Measurements from ENCODE around the gene BAMBI.

The BAMBI gene

DNA sequence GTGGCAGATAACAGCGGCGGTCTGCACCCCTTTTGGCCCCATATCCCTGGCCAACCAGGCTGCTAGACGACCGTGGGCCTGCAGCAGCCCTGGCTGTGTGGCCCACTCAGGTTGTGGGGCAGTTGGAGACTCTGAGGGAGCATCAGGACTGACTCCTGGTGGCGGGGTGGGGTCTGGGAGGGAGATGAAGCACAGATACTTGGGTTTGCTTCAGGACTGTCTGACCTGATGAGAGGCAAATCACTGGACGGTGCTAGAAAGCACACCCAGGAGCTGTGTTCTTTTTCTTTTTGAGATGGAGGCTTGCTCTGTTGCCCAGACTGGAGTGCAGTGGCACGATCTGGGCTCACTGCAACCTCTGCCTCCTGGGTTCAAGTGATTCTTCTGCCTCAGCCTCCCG, 28.2 kb downstream of the BAMBI start:
- no peak for DNase-seq (ENCODE audit: low spot score)

DNA sequence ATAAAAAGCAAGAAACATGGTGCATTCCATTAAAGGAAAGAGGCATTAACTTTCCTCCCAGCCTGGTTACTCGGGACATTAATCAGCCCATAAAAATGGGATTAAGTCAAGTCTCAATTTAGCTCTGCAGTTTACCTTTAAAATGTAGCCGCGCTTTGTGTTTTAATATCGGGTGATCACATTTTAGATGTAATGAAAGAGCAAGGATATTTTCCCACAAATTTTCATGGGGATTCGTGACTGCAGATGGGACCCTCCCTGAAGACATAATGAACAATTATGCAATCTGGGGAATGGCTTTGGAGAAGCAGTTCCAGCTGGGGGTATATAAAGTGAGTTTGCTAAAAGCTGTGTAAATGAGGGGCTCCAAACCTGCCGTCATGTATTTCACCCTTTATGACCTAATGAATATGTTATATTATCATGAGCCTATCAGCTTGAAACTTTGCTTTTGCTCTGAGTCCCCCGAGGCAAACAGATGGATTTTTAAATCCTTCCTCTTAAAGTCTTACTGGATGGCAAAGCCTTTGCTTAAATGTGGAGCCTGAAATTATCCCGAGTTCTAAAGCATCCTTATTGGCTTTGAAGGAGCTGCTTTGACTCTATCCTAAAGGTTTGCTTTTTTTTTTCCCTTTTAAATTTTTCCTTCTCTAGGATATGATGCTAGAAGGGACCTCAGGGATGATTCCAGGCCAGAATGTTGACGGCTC, 31.8 kb downstream of the BAMBI start:
- no peak for DNase-seq (ENCODE audit: low spot score)

DNA sequence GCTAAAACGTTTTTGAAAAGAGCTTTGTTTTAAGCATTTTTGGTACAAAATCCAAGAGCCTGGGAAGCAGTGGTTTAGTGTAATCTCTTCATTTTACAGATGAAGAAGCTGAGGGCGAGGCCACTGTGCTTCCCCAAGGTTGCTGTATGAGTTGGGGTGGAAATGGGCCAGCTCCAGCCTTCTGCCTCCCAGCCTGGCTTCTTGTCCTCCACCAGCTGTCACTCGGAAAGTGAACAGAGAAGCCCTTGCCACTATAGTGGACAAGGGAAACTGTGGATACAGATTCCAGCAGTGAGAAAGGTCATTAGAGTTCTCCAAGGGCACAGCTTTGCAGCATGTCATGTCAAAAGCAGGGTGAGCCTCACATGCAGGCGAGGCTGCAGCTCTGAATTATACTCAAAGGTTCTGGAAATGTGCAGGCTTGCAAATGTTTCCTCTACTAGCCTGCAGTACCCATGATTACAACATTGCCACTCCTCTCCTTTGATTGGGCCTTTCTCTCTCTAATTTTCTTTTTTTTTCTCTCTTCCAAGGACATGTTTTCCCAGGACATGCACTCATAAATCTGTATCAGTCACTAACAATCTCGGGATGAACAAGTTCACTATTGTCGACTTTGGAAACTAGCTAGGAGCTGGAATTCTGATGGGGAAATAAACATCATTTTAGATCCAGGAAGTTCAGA, 33.0 kb downstream of the BAMBI start:
- DNase-seq (ENCODE audit: low spot score) = no peak

DNA sequence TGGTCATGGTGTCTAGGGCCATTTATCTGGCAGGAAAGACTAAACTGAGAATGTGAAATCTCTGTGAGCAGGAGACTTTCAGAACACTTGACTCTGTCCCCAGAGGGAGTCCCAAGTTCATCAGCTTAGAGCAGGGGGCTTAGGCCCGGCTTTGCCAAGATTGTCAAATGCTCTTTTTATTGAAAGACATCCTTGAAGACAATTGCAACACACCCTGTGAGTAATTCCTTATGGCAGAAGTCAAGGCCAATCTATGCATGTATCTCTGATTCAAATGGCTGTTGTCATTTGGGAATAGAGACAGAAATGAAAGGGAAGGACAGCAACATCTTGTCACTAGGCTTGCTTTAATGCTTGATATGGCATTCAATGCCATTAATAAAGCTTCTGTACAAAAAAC, 33.7 kb downstream of the BAMBI start:
- no peak for DNase-seq (ENCODE audit: low spot score)

DNA sequence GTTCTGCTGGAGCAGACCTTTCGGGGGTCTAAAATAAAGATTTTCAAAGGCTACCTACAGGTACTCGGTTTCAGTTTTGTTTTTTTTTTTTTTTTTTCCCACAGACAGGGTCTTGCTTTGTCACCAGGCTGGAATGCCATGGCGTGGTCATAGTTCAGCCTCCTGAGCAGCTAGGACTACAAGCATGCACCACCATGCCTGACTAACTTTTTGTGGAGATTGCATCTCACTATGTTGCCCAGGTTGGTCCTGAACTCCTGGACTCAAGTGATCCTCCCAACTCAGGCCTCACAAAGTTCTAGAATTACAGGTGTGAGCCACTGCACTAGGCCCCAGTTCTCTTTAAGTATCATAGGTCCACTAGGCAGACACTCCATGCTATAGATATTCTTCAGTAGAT, 34.5 kb downstream of the BAMBI start:
- no peak for DNase-seq (ENCODE audit: low spot score)

DNA sequence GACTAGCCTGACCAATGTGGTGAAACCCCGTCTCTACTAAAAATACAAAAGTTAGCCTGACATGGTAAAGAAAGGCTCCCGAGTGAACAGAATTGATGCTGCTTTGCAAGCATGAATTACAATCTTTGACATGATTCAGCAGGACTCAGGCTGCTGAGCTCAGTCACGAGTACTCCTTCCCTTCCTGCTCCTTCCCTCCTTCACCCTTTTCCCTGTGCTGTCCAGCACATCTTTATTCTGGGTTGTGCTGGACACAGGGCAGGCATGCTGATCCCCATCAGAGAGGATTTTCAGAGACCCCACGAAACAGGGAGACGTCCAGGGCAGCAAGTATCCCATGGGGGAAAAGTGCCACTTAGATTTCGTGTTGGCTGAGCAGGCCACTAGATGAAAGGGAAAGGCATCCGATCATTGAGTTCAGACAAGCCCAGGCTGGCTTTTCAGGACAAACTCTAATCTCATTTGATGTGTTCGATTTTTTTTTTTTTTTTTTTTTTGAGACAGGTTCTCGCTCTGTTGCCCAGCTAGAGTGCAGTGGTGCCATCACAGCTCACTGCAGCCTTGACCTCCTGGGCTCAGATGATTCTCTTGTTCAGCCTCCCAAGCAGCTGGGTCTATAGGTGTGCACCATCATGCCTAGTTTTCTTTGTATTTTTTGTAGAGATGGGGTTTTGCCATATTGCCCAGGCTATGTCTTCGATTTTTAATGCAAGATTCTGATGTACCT, 36.5 kb downstream of the BAMBI start:
- no peak for DNase-seq (ENCODE audit: low spot score)

DNA sequence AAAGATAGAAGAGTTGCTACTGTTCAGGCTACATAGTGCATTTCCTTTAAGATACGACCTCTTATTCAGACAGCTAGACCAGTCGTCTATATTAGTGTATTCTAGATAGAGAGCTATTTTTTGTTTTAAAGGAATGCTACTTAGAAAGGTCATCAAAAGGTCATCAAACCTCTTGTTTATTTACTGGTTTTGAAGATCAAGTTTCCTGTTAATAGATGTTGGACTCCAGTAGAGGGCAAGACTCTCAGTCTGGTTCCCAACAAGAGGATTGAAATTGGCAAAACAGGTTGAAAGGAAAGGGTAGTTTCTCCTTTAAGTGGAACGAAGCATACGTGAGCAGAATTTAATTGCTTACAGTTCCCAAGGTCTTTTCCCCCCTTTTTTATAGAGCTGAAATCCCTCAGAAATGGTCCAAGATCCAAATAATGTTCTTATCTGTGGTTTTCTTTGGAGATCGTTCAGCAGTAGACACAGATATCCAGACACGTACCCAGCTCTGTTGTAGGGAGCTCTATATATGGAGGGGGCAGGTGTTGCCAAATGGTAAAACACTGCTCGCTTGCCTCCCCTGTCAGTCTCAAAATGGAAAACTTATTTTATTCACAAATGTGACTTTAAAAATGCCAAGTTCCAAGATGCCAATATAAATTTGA, 37.2 kb downstream of the BAMBI start:
- DNase-seq (ENCODE audit: low spot score) = no peak

DNA sequence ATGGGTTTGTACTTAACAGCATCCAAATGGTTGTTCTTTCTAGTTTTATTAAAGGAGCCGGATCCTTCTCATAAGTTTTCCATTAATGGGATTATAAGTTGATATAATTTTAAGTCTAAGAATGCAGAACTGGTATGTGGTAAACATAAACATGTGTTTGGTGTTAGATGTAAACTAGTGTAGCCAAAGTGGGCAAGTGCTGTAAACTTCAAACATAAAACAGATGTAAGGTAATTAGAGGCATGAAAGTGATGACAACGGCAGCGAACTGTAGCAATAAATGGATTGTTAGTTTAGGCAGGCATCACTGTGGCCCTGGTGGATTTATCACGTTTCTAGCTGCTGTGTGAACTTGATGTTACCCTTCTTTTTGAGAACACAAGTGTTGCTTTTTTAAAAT, 37.9 kb downstream of the BAMBI start:
- DNase-seq (ENCODE audit: low spot score) = no peak

DNA sequence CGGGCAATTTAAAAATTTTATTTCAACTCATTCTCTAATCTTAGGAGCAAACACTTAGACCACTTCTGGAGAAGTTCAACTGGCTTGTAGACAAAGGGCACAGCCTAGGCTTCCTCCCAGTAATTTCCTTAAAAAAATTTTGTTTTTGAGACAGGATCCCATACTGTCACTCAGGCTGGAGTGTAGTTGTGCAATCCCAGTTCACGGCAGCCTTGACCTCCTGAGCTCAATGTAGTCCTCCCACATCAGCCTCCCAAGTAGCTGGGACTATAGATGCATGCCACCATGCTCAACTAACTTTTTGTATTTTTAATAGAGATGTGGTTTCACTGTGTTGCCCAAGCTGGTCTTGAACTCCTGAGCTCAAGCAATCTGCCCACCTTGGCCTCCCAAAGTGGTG, 38.4 kb downstream of the BAMBI start:
- DNase-seq (ENCODE audit: low spot score) = no peak

DNA sequence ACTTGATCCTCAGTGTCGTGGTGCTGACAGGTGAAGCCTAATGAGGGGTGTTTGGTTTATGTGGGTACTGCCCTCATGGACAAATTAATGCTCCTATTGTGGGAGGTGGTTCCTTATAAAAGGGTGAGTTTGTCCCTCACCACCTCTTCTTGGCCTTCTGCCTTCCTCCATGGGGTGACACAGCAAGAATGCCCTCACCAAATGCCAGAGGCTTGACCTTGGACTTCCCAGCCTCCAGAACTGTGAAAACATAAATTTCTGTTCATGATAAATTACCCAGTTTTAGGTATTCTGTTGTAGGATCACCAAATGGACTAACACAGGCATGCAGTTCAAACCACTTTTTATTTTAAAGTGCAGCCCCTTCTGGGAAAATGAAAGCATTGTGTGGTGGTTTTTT, 39.4 kb downstream of the BAMBI start:
- no peak for DNase-seq (ENCODE audit: low spot score)

DNA sequence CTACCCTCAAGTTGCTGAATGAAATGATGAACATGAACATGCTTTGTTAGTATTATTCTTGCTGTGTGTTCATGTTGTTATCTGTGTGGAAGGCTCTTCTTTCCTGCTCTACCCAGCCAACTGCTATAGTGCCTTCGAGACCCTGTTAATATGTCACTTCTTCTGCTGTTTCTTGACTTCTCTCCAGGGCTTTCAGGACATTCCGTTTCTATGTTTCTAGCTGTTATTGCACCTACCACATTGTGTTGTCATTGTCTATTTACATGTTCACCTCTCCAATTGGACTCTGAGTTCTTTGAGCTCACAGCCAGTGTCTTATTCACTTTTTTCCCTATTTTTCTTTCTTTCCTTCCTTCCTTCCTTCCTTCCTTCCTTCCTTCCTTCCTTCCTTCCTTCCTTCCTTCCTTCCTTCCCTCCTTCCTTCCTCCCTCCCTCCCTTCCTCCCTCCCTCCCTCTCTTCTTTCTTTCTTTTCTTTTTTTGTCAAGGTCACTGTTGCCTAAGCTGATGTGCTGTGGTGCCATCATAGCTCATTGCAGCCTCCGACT, 40.4 kb downstream of the BAMBI start:
- no peak for DNase-seq (ENCODE audit: low spot score)

DNA sequence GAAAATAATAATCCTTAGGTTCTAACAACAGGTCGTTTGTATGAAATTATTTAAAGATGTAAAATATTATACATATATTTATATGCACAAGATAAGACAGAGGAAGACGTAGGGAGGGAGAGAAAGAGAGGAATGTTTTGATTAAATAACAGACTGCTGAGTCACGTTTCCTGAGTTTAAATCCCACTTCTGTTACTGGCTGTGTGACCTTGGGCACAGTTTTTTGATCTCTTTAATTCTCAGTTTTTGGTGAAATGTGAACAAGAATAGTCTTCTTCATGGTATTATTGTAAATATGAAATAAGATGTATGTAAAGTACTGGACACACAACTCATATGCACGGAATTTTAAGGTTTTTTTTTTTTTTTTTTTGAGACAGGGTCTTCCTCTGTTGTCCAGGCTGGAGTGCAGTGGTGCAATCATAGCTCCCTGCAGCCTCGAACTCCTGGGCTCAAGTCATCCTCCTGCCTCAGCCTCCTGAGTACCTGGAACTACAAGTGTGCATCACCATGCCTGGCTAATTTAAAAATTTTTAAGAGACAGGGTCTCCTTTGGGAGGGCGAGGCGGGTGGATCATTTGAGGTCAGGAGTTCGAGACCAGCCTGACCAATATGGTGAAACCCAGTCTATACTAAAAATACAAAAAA, 42.6 kb downstream of the BAMBI start:
- DNase-seq (ENCODE audit: low spot score) = peak; percentile 32

DNA sequence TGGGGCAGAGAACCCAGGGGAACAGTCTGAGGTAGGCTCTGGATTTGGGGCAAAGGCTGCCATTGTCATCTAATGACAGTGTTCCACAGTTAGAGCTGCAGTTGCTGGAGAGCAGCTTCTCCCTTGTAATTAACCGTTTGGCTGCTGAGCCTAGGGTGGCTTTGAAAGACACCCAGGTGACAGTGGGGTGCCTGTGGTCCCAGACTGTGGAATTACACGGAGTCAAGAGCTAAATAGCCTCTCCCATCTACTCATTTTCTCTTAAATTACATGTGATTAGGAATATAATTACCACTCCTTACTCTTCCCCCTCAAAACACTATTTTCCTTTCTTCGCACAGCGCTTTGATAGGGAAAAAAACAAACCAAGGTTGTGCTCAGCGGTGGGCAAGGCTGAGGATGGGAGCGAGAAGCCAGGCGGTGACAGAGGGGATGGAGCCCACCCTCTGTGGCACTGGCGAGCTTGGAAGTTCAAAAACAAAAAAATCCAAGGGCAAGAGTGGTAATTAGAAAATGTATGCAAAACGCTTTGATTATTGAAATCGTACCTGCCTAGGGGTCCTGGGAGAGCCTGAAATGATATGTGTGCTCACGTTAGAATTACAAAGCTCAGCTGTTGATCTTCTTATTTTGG, 44.1 kb downstream of the BAMBI start:
- no peak for DNase-seq (ENCODE audit: low spot score)

DNA sequence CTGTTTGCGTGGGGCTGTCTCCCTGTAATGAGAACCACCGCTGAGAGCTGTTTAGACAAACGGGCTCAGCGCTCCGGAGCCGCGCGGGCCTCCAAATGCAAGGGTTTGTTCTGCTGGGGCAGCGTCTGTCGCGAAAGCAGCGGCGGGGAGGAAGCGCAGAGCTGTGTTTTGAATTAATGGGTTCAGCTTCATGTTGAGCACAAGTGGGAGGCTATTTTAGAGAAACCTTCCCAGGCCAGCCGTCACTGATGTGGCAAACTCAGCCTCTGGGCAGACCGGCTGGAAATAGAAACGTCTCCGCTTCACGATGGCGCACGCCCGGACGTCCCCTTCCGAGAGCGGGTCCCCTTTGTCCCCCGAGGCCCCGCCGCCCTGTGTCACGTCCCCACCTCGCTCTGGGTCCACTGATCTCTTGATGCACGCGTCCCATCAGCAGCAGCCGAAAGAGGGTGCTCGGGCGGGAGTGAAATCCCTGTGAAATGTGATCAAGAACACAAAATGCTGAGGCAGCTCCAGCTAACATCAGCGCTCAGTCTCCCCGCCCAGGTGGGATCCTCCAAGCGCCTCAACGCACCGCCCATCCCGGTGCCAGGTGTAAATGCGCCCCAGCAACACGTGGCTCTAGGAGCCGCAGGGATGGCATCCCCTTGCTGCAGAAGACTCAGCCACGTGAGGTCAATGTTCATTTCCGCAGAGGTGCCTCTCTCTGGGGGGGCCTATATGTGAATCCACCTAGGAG, 44.9 kb downstream of the BAMBI start:
- DNase-seq (ENCODE audit: low spot score) = peak; percentile 28

DNA sequence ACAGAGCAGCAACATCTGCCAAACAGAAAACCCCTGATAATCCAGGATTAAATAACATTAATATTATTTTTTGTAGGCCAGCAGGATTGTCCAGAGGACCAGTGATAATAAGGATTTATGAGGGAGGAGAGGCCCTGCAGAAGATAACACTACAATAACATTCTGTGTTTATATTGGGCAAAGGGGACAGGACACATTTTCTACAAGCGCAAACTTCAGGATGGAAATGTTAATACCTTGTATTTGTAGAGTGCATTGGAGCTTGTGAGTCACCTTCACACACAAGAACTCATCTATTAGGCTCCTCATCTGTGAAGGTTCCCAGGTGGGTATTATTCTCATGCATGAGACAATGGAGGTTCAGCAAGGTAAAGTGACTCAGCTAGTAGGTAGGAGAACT, 51.0 kb downstream of the BAMBI start:
- no peak for DNase-seq (ENCODE audit: low spot score)

DNA sequence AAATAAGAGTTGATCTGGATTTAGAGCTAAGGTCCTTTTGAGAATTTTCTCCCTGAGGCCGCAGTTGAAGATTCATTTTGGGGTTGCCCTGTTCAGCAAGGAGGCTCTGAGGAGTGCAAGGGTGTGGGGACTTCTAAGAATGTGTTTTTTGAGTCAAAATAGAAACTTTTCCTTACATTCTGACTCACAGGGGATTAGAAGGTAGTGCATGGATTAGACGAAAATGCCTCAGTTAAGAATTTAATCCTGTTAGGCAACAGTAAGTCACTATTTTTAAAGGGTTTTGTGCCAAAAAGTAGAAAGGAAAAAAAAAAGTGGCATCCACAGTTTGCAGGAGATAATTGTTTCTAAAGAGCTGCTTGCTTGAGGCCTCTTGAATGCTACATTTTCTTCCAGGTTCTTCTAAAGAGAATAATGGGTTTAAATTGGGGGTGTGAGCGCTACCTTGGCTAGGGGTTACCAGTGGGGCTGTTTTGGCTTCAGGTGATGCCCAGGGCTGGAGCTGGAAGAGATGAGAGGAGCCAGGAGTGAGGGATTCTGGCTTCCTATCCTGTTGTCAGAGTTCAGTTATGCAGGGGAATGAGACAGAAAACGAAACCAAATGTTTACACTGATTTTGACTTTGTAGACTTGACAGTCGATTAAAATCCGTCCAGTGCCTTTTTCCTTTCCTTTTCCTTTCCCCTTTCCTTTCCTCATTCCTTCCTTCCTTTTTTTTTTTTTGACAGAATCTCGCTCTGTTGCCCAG, 52.9 kb downstream of the BAMBI start:
- peak; percentile 14 for DNase-seq (ENCODE audit: low spot score)

DNA sequence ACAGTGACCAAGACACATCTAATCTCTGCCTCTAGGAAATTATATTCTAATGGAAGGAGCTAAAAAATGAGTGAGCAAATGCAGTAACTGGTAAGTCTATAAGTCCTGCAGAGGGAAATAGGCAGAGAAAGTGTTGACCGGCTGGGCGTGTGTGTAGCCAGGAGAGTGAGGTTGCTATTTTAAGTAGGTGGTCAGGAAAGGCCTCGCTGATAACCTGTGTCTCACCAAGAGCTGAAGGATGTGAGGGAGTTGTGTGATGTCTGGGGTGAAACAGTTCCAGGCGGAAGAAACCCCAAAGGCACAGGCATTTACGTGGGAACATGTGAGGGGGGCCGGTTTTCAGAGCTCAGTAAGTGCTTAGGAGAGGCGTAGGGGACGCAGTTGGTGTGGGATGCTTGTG, 54.8 kb downstream of the BAMBI start:
- no peak for DNase-seq (ENCODE audit: low spot score)

All from AG08395 (cell line).